Fibroblast of the aortic adventitia (primary cell): ENCODE results near the gene ITGA8. TPM values are rescaled to one million over a fixed set of nuclear protein-coding genes. Genes with fewer than 3 reads are reported as not detected.

Source experiments
- DNase-seq: peaks from one replicate; pipeline ENCODE4 v3.0.0-alpha.2; 2010; ENCODE audit warnings: low read depth
- H3K4me3 ChIP-seq: 2 replicates; pipeline ENCODE4 v1.5.1; 2011; ENCODE audit warnings: low read depth, mild to moderate bottlenecking, control low read depth, low read length, moderate library complexity
- CTCF ChIP-seq: IDR thresholded peaks from 2 replicates; pipeline ENCODE4 v1.5.1; 2011; ENCODE audit warnings: mild to moderate bottlenecking, low read length, control low read depth, inconsistent platforms; ENCODE audit not compliant: insufficient read depth
- total RNA-seq: library from RNA; depleted of rRNA; stranded (reverse); fragments of >200 nt; gene quantifications from 2 replicates; pipeline ENCODE4 v1.2.3, GENCODE V29; 2012; ENCODE audit warnings: low replicate concordance

The ITGA8 gene
- total RNA-seq, 1 donor, result 38.5 TPM

DNA sequence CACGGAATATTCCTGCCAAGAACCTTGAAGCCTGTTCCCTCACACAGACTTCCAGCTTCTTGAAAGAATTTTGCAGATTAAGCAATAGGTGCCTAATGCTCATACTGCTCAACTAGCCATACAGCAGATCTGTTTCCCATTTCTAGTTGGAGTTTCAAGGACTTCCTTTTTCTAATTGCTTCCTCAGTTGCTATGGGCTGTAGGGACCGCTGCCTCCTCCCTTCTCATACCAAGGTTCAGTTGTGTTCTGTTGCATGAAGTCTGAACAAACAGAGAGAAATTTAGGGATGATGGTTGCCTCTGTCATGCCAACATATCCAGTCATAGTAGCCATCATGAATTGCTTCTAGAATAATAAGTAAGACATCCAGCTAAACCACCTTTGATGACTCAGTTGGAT is 6.8 kb downstream of the ITGA8 start:
- no peak for TF ChIP-seq CTCF
- DNase-seq, result peak; percentile 40
- H3K4me3 ChIP-seq, result no peak overlapping the region

- no peak for TF ChIP-seq CTCF
- no peak overlapping the region for H3K4me3 ChIP-seq
- no peak for DNase-seq
Measured at GRCh38 chr10:15710455-15710854, 9.3 kb downstream of the ITGA8 start.

DNA sequence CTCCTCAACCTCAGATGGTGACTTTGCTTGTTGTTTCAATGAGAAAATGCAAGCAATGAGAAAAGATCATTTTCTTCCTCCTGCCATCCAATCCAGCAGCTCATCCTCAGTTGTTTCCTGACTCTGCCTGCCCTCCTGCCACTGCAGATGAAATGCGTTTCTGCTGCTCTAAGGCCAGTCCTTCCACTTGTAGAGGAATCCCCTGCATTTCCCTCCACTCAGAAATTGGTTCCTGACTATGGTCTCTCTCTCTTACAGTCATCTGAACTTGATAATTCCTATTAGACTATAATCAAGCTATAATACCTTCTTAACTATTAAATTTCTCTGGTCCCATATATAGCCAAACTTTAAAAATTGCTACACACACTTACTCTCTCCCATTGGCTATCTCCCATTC is 14.4 kb downstream of the ITGA8 start:
- TF ChIP-seq CTCF, result no peak
- no peak overlapping the region for H3K4me3 ChIP-seq
- DNase-seq, result no peak

- no peak for TF ChIP-seq CTCF
- no peak overlapping the region for H3K4me3 ChIP-seq
- DNase-seq, result no peak
Measured at GRCh38 chr10:15704581-15704968, 15.1 kb downstream of the ITGA8 start.

DNA sequence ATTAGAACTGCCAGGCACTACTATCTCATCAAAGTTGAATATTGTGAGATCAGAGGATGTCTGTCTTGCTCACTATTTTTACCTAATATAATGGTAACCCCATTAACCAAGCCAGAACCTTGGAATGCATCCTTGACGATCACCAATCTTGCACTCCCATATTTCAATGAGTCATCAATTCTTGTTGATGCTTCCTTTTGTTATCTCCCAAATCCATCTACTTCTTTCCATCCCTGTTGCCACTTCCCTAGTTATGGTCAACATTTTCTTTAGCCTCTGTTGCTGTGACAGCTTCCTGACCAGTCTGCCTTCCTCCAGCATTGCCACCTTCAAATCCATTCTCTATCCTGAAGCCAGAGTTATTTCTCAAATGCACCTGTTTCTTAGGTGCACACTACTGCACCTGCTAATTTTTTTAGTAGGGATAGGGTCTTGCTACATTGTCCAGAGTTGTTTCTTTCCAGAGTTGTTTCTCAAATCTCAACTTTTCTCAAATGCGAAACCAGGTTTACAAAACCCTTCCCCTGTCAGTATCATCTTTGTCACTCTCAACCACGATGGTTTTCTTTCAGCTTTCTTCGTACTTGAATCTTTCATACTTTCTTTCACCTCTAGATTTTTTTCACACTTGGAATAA is 15.7 kb downstream of the ITGA8 start:
- DNase-seq, result no peak
- TF ChIP-seq CTCF, result no peak

DNA sequence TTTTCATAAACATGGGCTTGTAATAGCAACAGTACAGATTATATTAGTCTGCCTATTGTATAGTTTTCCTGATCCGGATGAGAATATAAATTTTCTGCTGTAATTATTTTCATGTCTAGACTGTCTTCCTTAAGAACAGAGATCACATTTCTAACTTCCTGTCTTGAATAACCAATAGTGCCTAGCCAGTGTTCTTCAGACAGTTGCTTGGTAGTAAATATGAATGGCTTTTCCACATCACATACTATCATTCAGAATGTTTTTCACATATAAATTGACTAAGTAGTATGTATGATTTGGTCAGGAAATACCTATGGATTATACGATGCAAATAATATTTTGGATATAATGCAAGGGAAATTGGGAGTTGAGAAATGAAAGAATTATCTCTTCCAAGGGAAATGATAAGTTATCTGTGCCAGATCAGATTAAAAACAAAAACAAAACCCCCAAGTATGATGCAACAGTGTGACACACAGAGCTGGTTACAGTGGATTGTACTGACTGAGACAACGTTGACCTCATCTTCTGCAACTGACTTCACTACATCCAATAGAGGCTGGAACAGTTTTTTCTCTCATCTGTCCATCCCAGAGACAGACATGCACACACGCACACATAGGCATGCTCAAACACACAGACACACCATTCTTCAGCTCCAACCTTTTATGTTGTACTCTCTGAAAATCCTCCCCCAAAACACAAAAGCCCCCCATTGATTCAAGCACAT is 16.4 kb downstream of the ITGA8 start:
- H3K4me3 ChIP-seq, result no peak overlapping the region
- peak; percentile 47 for DNase-seq

More for the DNA sequence above, 15.7 kb downstream of the ITGA8 start:
- no peak overlapping the region for H3K4me3 ChIP-seq

More for the DNA sequence above, 16.4 kb downstream of the ITGA8 start:
- no peak for TF ChIP-seq CTCF
